MM.1S (cell line): Measurements from ENCODE around the gene EMX1.

Experiments
- EZH2 ChIP-seq: fragments of 300-600 bp; sonication (generic); optimal IDR thresholded peaks from 2 replicates; pipeline ENCODE3; 2017; ENCODE audit warnings: low read depth, mild to moderate bottlenecking, antibody characterized with exemption, low read length, mixed read lengths
- EZH2phosphoT487 ChIP-seq: fragments of 300-600 bp; sonication (generic); IDR thresholded peaks from 2 replicates; pipeline ENCODE4 v1.6.1; 2018; ENCODE audit warnings: antibody characterized with exemption, low read length
- TF ChIP-seq, protein P1 (sequence below): fragments of 300-600 bp; sonication (generic); IDR thresholded peaks from 2 replicates; pipeline ENCODE4 v1.5.1; 2016; ENCODE audit warnings: antibody characterized with exemption, low read length, mixed read lengths

DNA sequence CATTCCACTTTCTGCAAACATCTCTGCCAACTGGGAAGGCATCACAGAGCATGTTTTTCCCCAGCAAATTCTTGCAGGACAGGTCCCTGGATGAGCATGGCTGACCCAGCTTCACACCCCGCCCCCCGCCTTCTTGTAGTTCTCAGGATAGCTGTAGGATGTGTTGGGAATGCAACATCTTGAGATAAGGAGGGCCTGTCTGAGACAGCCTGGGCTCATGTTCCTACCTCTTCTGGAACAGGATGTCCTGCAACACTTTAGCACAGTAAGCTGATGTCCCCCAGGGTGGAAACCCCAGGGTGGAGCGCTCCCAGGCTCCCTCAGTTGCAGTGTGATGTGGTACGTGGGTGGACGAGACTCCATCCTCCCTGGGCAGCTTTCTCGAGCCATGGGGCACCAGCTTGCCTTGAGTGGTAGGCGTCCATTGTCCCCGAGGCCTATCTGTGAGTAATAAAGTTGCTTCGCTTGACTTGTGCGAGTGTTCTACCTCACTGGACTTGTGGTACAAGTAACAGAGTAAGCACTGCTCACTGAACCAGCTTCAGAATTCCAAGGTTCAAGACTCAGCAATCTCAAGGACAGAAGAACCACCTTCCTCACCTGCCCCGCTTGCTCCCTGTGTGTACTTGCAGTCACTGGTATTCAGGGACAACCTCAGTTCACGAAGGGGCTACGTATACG is 48.6 kb downstream of the EMX1 start:
- TF ChIP-seq, protein P1, sequence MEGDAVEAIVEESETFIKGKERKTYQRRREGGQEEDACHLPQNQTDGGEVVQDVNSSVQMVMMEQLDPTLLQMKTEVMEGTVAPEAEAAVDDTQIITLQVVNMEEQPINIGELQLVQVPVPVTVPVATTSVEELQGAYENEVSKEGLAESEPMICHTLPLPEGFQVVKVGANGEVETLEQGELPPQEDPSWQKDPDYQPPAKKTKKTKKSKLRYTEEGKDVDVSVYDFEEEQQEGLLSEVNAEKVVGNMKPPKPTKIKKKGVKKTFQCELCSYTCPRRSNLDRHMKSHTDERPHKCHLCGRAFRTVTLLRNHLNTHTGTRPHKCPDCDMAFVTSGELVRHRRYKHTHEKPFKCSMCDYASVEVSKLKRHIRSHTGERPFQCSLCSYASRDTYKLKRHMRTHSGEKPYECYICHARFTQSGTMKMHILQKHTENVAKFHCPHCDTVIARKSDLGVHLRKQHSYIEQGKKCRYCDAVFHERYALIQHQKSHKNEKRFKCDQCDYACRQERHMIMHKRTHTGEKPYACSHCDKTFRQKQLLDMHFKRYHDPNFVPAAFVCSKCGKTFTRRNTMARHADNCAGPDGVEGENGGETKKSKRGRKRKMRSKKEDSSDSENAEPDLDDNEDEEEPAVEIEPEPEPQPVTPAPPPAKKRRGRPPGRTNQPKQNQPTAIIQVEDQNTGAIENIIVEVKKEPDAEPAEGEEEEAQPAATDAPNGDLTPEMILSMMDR, result no peak
- TF ChIP-seq EZH2phosphoT487 (no peak), EZH2 (no peak)
